ENCODE data around the gene TMEM158. TPM values are rescaled to one million over a fixed set of nuclear protein-coding genes. Genes with fewer than 3 reads are reported as not detected.

TMEM158 gene
- total RNA-seq, 1 donor from 2014 or later = 2.7 TPM

- Mint-ChIP-seq H3K4me1 (peaks cover 8% of the 10 kb centered on the region), H3K36me3 (no peaks in the 10 kb centered on the region), H3K9me3 (no peaks in the 10 kb centered on the region), H3K27me3 (ENCODE audit: insufficient read depth, low read depth) (peaks cover 5% of the 10 kb centered on the region), H3K4me3 (no peak overlapping the region), H3K27ac (no peak overlapping the region)
- Histone ChIP-seq H3K4me3 (no peak overlapping the region), H4K20me1 (ENCODE audit: low read depth) (no peaks in the 10 kb centered on the region), H3K79me2 (ENCODE audit: low read depth) (no peaks in the 10 kb centered on the region), H3K4me2 (no peak overlapping the region), H3K9ac (no peak overlapping the region), H3F3A (ENCODE audit: low read depth) (peaks cover 9% of the 10 kb centered on the region), H2AFZ (replicated peaks) (no peak overlapping the region), H3K27ac (no peak overlapping the region), H3K27me3 (no peaks in the 10 kb centered on the region), H3K4me1 (peaks cover 7% of the 10 kb centered on the region), H3K36me3 (no peaks in the 10 kb centered on the region), H3K9me3 (ENCODE audit: low read depth) (no peaks in the 10 kb centered on the region)
- no peak for DNase-seq (ENCODE audit: low spot score)
- TF ChIP-seq EZH2phosphoT487 (IDR thresholded peaks at IDR 0.05) (no peak), EZH2 (IDR thresholded peaks at IDR 0.05) (no peak)
- TF ChIP-seq, protein P1, sequence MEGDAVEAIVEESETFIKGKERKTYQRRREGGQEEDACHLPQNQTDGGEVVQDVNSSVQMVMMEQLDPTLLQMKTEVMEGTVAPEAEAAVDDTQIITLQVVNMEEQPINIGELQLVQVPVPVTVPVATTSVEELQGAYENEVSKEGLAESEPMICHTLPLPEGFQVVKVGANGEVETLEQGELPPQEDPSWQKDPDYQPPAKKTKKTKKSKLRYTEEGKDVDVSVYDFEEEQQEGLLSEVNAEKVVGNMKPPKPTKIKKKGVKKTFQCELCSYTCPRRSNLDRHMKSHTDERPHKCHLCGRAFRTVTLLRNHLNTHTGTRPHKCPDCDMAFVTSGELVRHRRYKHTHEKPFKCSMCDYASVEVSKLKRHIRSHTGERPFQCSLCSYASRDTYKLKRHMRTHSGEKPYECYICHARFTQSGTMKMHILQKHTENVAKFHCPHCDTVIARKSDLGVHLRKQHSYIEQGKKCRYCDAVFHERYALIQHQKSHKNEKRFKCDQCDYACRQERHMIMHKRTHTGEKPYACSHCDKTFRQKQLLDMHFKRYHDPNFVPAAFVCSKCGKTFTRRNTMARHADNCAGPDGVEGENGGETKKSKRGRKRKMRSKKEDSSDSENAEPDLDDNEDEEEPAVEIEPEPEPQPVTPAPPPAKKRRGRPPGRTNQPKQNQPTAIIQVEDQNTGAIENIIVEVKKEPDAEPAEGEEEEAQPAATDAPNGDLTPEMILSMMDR (IDR thresholded peaks at IDR 0.05) = no peak
Measured at GRCh38 chr3:45232521-45232920, 6.4 kb upstream of the TMEM158 start.

GRCh38 chr3:45227946-45228345, 1.9 kb upstream of the TMEM158 start:
- Histone ChIP-seq H3K4me2 (peak overlapping the region; percentile 87), H3K27ac (no peak overlapping the region), H3F3A (ENCODE audit: low read depth) (peaks cover 21% of the 10 kb centered on the region), H3K9me3 (ENCODE audit: low read depth) (no peaks in the 10 kb centered on the region), H3K9ac (no peak overlapping the region), H3K27me3 (peaks cover 19% of the 10 kb centered on the region), H2AFZ (replicated peaks) (peak overlapping the region; percentile 69), H4K20me1 (ENCODE audit: low read depth) (no peaks in the 10 kb centered on the region), H3K4me3 (no peak overlapping the region), H3K36me3 (no peaks in the 10 kb centered on the region), H3K79me2 (ENCODE audit: low read depth) (peaks cover 6% of the 10 kb centered on the region), H3K4me1 (peaks cover 27% of the 10 kb centered on the region)
- Mint-ChIP-seq H3K9me3 (no peaks in the 10 kb centered on the region), H3K27me3 (ENCODE audit: insufficient read depth, low read depth) (peaks cover 14% of the 10 kb centered on the region), H3K27ac (no peak overlapping the region), H3K4me3 (peak overlapping the region; percentile 84), H3K36me3 (no peaks in the 10 kb centered on the region), H3K4me1 (peaks cover 25% of the 10 kb centered on the region)
- TF ChIP-seq EZH2 (IDR thresholded peaks at IDR 0.05) = no peak
- no peak for TF ChIP-seq EZH2phosphoT487 (IDR thresholded peaks at IDR 0.05)
- TF ChIP-seq, protein P1 (IDR thresholded peaks at IDR 0.05) = peak; percentile 26
- DNase-seq (ENCODE audit: low spot score) = peak; percentile 47

GRCh38 chr3:45227071-45227820, 1.2 kb upstream of the TMEM158 start:
- H3K9me3 Mint-ChIP-seq = no peaks in the 10 kb centered on the region
- no peak for TF ChIP-seq EZH2 (IDR thresholded peaks at IDR 0.05)
- TF ChIP-seq, protein P1 (IDR thresholded peaks at IDR 0.05) = no peak
- no peak for TF ChIP-seq EZH2phosphoT487 (IDR thresholded peaks at IDR 0.05)
- Histone ChIP-seq H3K27ac (no peak overlapping the region), H3K36me3 (no peaks in the 10 kb centered on the region), H3K4me2 (peak overlapping the region; percentile 87), H3K9ac (no peak overlapping the region), H3K4me3 (peak overlapping the region; percentile 53), H3K9me3 (ENCODE audit: low read depth) (no peaks in the 10 kb centered on the region), H3F3A (ENCODE audit: low read depth) (peaks cover 21% of the 10 kb centered on the region), H3K27me3 (peaks cover 19% of the 10 kb centered on the region), H3K79me2 (ENCODE audit: low read depth) (peaks cover 6% of the 10 kb centered on the region), H3K4me1 (peaks cover 27% of the 10 kb centered on the region), H4K20me1 (ENCODE audit: low read depth) (no peaks in the 10 kb centered on the region), H2AFZ (replicated peaks) (peak overlapping the region; percentile 69)
- H3K36me3 Mint-ChIP-seq = no peaks in the 10 kb centered on the region
- peak overlapping the region; percentile 77 for H3K27ac Mint-ChIP-seq
- H3K4me1 Mint-ChIP-seq = peaks cover 31% of the 10 kb centered on the region
- DNase-seq (ENCODE audit: low spot score) = peak; percentile 55
- H3K27me3 Mint-ChIP-seq (ENCODE audit: insufficient read depth, low read depth) = peaks cover 14% of the 10 kb centered on the region
- H3K4me3 Mint-ChIP-seq = peak overlapping the region; percentile 84
